H1 (cell line): ENCODE data around the gene SCP2. TPM values are rescaled to one million over a fixed set of nuclear protein-coding genes. Genes with fewer than 3 reads are reported as not detected.

ENCODE experiments used
- CTCF ChIA-PET: fragments of 300-600 bp; sonication (Branson Sonifier 250); formaldehyde crosslinking; loops from one replicate; lab custom pipeline; 2021; ENCODE audit not compliant: partially characterized antibody; lab: Charles Lee
- POLR2A ChIA-PET: fragments of 300-600 bp; sonication (Branson Sonifier 250); formaldehyde crosslinking; loops from one replicate; lab custom pipeline; 2021; ENCODE audit warnings: inconsistent platforms; ENCODE audit not compliant: partially characterized antibody; lab: Charles Lee
- DNase-seq, 2 experiments: peaks; one replicate each; pipeline versions ENCODE4 v3.0.0 to v3.0.0-alpha.2; 2010 to 2022; ENCODE audit warnings: low spot score in 2 of 2, low read depth in 1 of 2, mixed read lengths in 1 of 2
- FAIRE-seq: peaks from 2 replicates; lab custom pipeline; 2011; peaks lifted over from hg19 to GRCh38; lab: Jason Lieb, UNC
- H2AFZ ChIP-seq: 2 replicates; pipeline ENCODE4 v1.8.1; 2012; ENCODE audit warnings: low read length, inconsistent platforms
- H2AK5ac ChIP-seq: 2 replicates; pipeline ENCODE4 v1.6.1; 2013; ENCODE audit warnings: low read depth, low read length
- H2BK120ac ChIP-seq: replicated peaks from 2 replicates; pipeline ENCODE3; 2013; ENCODE audit warnings: low read depth, low read length, inconsistent platforms
- H2BK12ac ChIP-seq: 2 replicates; pipeline ENCODE4 v1.6.1; 2013; ENCODE audit warnings: low read depth, low read length
- H2BK15ac ChIP-seq: 2 replicates; pipeline ENCODE4 v1.6.1; 2013; ENCODE audit warnings: low read length
- H2BK20ac ChIP-seq: 2 replicates; pipeline ENCODE4 v1.6.1; 2013; ENCODE audit warnings: low read length
- H2BK5ac ChIP-seq: 2 replicates; pipeline ENCODE4 v1.6.1; 2013; ENCODE audit warnings: low read depth, low read length
- H3K14ac ChIP-seq: 2 replicates; pipeline ENCODE4 v1.6.1; 2013; ENCODE audit warnings: inconsistent platforms; ENCODE audit not compliant: insufficient read length
- H3K18ac ChIP-seq: 2 replicates; pipeline ENCODE4 v1.6.1; 2013; ENCODE audit warnings: low read length; ENCODE audit errors: extremely low read depth
- H3K23ac ChIP-seq: 2 replicates; pipeline ENCODE4 v1.6.1; 2013; ENCODE audit warnings: inconsistent platforms; ENCODE audit not compliant: insufficient read length
- H3K23me2 ChIP-seq: 2 replicates; pipeline ENCODE4 v1.6.1; 2013; ENCODE audit warnings: low read depth, low read length
- H3K27ac ChIP-seq: 2 replicates; pipeline ENCODE4 v1.6.1; 2011; ENCODE audit warnings: low read depth, low read length, inconsistent platforms
- H3K27me3 ChIP-seq, 4 experiments: replicated peaks in 1 of 4; 1 replicate in 1 of 4; 2 replicates in 3 of 4; pipeline versions ENCODE4 v1.6.1 to v1.8.1; 2011 to 2013; ENCODE audit warnings: low read length in 3 of 4, mild to moderate bottlenecking in 3 of 4, inconsistent platforms in 2 of 4, mixed read lengths in 2 of 4, moderate library complexity in 1 of 4; ENCODE audit not compliant: control insufficient read depth in 3 of 4, insufficient read depth in 3 of 4; ENCODE audit errors: extremely low read depth in 1 of 4
- H3K36me3 ChIP-seq, 4 experiments: 2 replicates each; pipeline versions ENCODE4 v1.6.1 to v1.8.1; 2011 to 2013; ENCODE audit warnings: mild to moderate bottlenecking in 4 of 4, low read length in 3 of 4, moderate library complexity in 2 of 4, control low read depth in 1 of 4, inconsistent platforms in 1 of 4; ENCODE audit not compliant: insufficient read depth in 4 of 4, control insufficient read depth in 2 of 4
- H3K4ac ChIP-seq: replicated peaks from 2 replicates; pipeline ENCODE3; 2013; ENCODE audit warnings: low read length, low read depth, mixed read lengths, inconsistent platforms; ENCODE audit not compliant: insufficient read length
- H3K4me1 ChIP-seq, 4 experiments: replicated peaks in 1 of 4; 1 replicate in 1 of 4; 2 replicates in 3 of 4; pipeline versions ENCODE4 v1.6.1 to v1.8.1; 2011 to 2013; ENCODE audit warnings: low read length in 3 of 4, inconsistent platforms in 2 of 4, mixed read lengths in 1 of 4; ENCODE audit not compliant: insufficient read depth in 4 of 4, control insufficient read depth in 3 of 4
- H3K4me2 ChIP-seq, 2 experiments: 2 replicates each; pipeline versions ENCODE4 v1.6.1 to v1.8.1; 2011 to 2013; ENCODE audit warnings: low read depth in 2 of 2, low read length in 2 of 2, control low read depth in 1 of 2, inconsistent platforms in 1 of 2, mild to moderate bottlenecking in 1 of 2; ENCODE audit not compliant: insufficient read depth in 1 of 2
- H3K4me3 ChIP-seq, 4 experiments: fragments of 200-600, 300-600 bp in 1 of 4; sonication (generic), shearing (Covaris generic), sonication (Bioruptor Twin) in 1 of 4; 2 replicates each; pipeline versions ENCODE4 v1.5.1 to v1.8.1; 2011 to 2016; ENCODE audit warnings: low read length in 4 of 4, low read depth in 3 of 4, control low read depth in 2 of 4, inconsistent platforms in 2 of 4, mild to moderate bottlenecking in 2 of 4, mixed read lengths in 1 of 4, moderate library complexity in 1 of 4; ENCODE audit not compliant: insufficient read depth in 2 of 4; ENCODE audit errors: extremely low read depth in 1 of 4
- H3K56ac ChIP-seq: replicated peaks from 2 replicates; pipeline ENCODE3; 2013; ENCODE audit warnings: low read depth, mild to moderate bottlenecking, mixed read lengths, low read length, inconsistent platforms; ENCODE audit not compliant: insufficient read length
- H3K79me1 ChIP-seq: 2 replicates; pipeline ENCODE4 v1.6.1; 2013; ENCODE audit warnings: low read depth, low read length, control low read depth
- H3K79me2 ChIP-seq, 2 experiments: 2 replicates each; pipeline versions ENCODE4 v1.6.1 to v1.8.1; 2012 to 2013; ENCODE audit warnings: low read length in 2 of 2, mild to moderate bottlenecking in 2 of 2, inconsistent platforms in 1 of 2; ENCODE audit not compliant: insufficient read depth in 2 of 2, control insufficient read depth in 1 of 2
- H3K9ac ChIP-seq, 4 experiments: replicated peaks in 1 of 4; 1 replicate in 1 of 4; 2 replicates in 3 of 4; pipeline versions ENCODE4 v1.6.1 to v1.8.1; 2011 to 2013; ENCODE audit warnings: low read depth in 3 of 4, low read length in 3 of 4, control low read depth in 2 of 4, mild to moderate bottlenecking in 2 of 4, moderate library complexity in 2 of 4, inconsistent platforms in 1 of 4; ENCODE audit errors: extremely low read depth in 1 of 4
- H3K9me3 ChIP-seq, 2 experiments: 2 replicates each; pipeline versions ENCODE4 v1.6.1 to v1.8.1; 2012 to 2013; ENCODE audit warnings: mild to moderate bottlenecking in 2 of 2, moderate library complexity in 2 of 2, control low read depth in 1 of 2, inconsistent platforms in 1 of 2, low read depth in 1 of 2, low read length in 1 of 2, mixed read lengths in 1 of 2; ENCODE audit not compliant: insufficient read depth in 2 of 2
- H4K20me1 ChIP-seq, 2 experiments: replicated peaks in 1 of 2; 2 replicates each; pipeline versions ENCODE3 to v1.8.1; 2011 to 2013; ENCODE audit warnings: inconsistent platforms in 2 of 2, low read length in 2 of 2, mild to moderate bottlenecking in 1 of 2; ENCODE audit not compliant: insufficient read depth in 2 of 2, control insufficient read depth in 1 of 2
- H4K5ac ChIP-seq: 2 replicates; pipeline ENCODE4 v1.6.1; 2013; ENCODE audit warnings: low read length, low read depth, mixed read lengths, inconsistent platforms; ENCODE audit not compliant: insufficient read length
- H4K8ac ChIP-seq: 2 replicates; pipeline ENCODE4 v1.8.0; 2013; ENCODE audit warnings: mild to moderate bottlenecking, moderate library complexity, low read length, inconsistent platforms; ENCODE audit not compliant: insufficient read depth; ENCODE audit errors: extremely low read depth
- H4K91ac ChIP-seq: replicated peaks from 2 replicates; pipeline ENCODE3; 2013; ENCODE audit warnings: low read length, mixed read lengths, inconsistent platforms; ENCODE audit not compliant: insufficient read length
- BACH1 ChIP-seq: IDR thresholded peaks from 2 replicates; pipeline ENCODE4 v1.6.1; 2012; ENCODE audit warnings: low read length, improper control_type of control experiment
- CREB1 ChIP-seq: IDR thresholded peaks from 2 replicates; pipeline ENCODE4 v1.6.1; 2012; ENCODE audit warnings: inconsistent platforms
- CTBP2 ChIP-seq: IDR thresholded peaks from 2 replicates; pipeline ENCODE4 v1.7.0; 2011; ENCODE audit warnings: borderline replicate concordance, mild to moderate bottlenecking, moderate library complexity, mixed read lengths, low read length; ENCODE audit not compliant: insufficient read depth, insufficient read length
- JUND ChIP-seq: IDR thresholded peaks from 2 replicates; pipeline ENCODE4 v1.6.1; 2011; ENCODE audit warnings: mild to moderate bottlenecking, improper control_type of control experiment, low read length
- MAFK ChIP-seq: IDR thresholded peaks from 2 replicates; pipeline ENCODE4 v1.6.1; 2012; ENCODE audit warnings: low read depth, mild to moderate bottlenecking, improper control_type of control experiment, low read length
- NANOG ChIP-seq: IDR thresholded peaks from 2 replicates; pipeline ENCODE4 v1.6.1; 2011; ENCODE audit warnings: low read length, low read depth, mild to moderate bottlenecking, inconsistent platforms; ENCODE audit not compliant: insufficient read depth, poor library complexity, severe bottlenecking
- RBBP5 ChIP-seq: IDR thresholded peaks from 2 replicates; pipeline ENCODE4 v1.7.1; 2012; ENCODE audit warnings: low read depth, mild to moderate bottlenecking, inconsistent platforms, low read length, moderate library complexity, borderline replicate concordance
- RFX5 ChIP-seq: IDR thresholded peaks from 2 replicates; pipeline ENCODE4 v1.6.1; 2011; ENCODE audit warnings: low read depth, low read length, improper control_type of control experiment, borderline replicate concordance
- SAP30 ChIP-seq: fragments of 300-600 bp; sonication (generic); IDR thresholded peaks from 2 replicates; pipeline ENCODE4 v1.7.1; 2012; ENCODE audit warnings: low read length, moderate library complexity, mild to moderate bottlenecking, inconsistent platforms; ENCODE audit not compliant: insufficient read depth, insufficient replicate concordance
- SIRT6 ChIP-seq: IDR thresholded peaks from one replicate; pipeline ENCODE4 v1.7.1; 2012; ENCODE audit warnings: low read length, inconsistent platforms
- SP1 ChIP-seq: IDR thresholded peaks from 2 replicates; pipeline ENCODE4 v1.6.1; 2011; ENCODE audit warnings: low read depth, low read length
- SRF ChIP-seq: IDR thresholded peaks from 2 replicates; pipeline ENCODE4 v1.6.1; 2011; ENCODE audit warnings: mild to moderate bottlenecking, low read depth, low read length, moderate library complexity
- TEAD4 ChIP-seq: IDR thresholded peaks from 2 replicates; pipeline ENCODE4 v1.6.1; 2012; ENCODE audit warnings: low read depth, low read length, inconsistent platforms, mixed read lengths
- WGBS, 2 experiments: shearing (Covaris generic) in 1 of 2; methylation state at CpG; one replicate each; pipeline versions ENCODE4 v1.1.6 to v1.1.7; 2013 to 2015; ENCODE audit warnings: low lambda C conversion rate in 2 of 2, mixed read lengths in 2 of 2, inconsistent platforms in 1 of 2, low coverage in 1 of 2, missing lambda C conversion rate in 1 of 2; ENCODE audit not compliant: insufficient replicate concordance in 2 of 2, insufficient coverage in 1 of 2, insufficient read length in 1 of 2; ENCODE audit errors: extremely low coverage in 1 of 2, missing lambda C conversion rate in 1 of 2; 5-methylcytosine and 5-hydroxymethylcytosine counted together
- polyA plus RNA-seq, 7 experiments: library from polyadenylated mRNA; depleted of rRNA in 3 of 7; stranded (reverse) in 5 of 7; unstranded in 2 of 7; fragments of >200 nt in 5 of 7; fragments of 200-250 nt in 2 of 7; gene quantifications; 1 replicate in 5 of 7; 2 replicates in 1 of 7; 4 replicates in 1 of 7; pipeline versions ENCODE4 v1.2.1 to v1.2.3, GENCODE V29; 2011 to 2013; ENCODE audit warnings: missing spikeins in 2 of 7, mixed read lengths in 2 of 7
- total RNA-seq: library from RNA; stranded (reverse); fragmentation: NEBNext Ultra II Directional; extraction: Animal tissue kit (Norgen Biotek cat#: 25700); gene quantifications from 2 replicates; pipeline ENCODE4 v1.2.1, GENCODE V29; 2021

The SCP2 gene
- total and polyA plus RNA-seq, 2 of the 8 experiments (the other 6 are each of a cell fraction or from before 2014, with no cell fraction given): 20.9 to 54.3 TPM

DNA sequence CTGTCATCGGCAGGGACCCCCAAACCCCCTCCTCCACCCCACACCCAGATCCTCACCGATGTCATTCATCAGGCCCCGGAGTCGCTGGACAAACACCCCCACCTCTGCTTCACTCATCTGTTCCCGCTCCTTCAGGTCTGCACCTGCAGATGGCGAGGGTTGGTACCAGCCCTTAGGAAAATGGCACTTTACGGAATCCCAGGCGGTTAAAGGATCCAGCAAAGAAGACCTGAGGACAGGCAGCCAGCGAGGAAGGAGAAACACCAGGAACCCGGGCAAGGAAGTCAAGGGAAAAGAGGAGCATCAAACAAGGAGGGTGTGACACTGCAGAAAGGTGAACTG is 19.3 kb upstream of the SCP2 start:
- no peak for TF ChIP-seq NANOG
- TF ChIP-seq CTBP2: no peak
- no peak for TF ChIP-seq SAP30
- TF ChIP-seq TEAD4: no peak
- no peak for TF ChIP-seq SIRT6
- no peak for TF ChIP-seq SRF
- no peak for TF ChIP-seq CREB1
- TF ChIP-seq BACH1: no peak
- no peak for TF ChIP-seq SP1
- no peak for TF ChIP-seq RFX5
- TF ChIP-seq MAFK: no peak
- no peak for TF ChIP-seq RBBP5
- no peak for TF ChIP-seq JUND
- peaks cover 0 to 8% (median 3%) of the 10 kb centered on the region in 4 experiments; a peak in 6 of 7 replicates for H3K4me1 ChIP-seq
- H2BK5ac ChIP-seq: no peak overlapping the region
- H3K14ac ChIP-seq: no peak overlapping the region
- no peak overlapping the region for H2AFZ ChIP-seq
- H4K5ac ChIP-seq: no peak overlapping the region
- no peak overlapping the region for H3K4me3 ChIP-seq
- DNase-seq: no peak
- no peaks in the 10 kb centered on the region for H3K9me3 ChIP-seq
- CTCF ChIA-PET: no interaction called here
- H3K18ac ChIP-seq: no peak overlapping the region
- no peaks in the 10 kb centered on the region for H3K79me1 ChIP-seq
- H3K56ac ChIP-seq: no peak overlapping the region
- H2BK15ac ChIP-seq: no peak overlapping the region
- H3K23ac ChIP-seq: no peak overlapping the region
- H3K4ac ChIP-seq: no peak overlapping the region
- POLR2A ChIA-PET: no interaction called here
- H2AK5ac ChIP-seq: no peak overlapping the region
- no peak overlapping the region for H3K27ac ChIP-seq
- H3K4me2 ChIP-seq: no peak overlapping the region
- 94% methylated on average over 9 of the region's 10 CpGs; no CpG with 5 or more reads in 1 of the 2 experiments for WGBS, 2 experiments
- no peaks in the 10 kb centered on the region; a peak in 1 of 8 replicates for H3K36me3 ChIP-seq
- H4K91ac ChIP-seq: no peak overlapping the region
- H3K27me3 ChIP-seq: no peaks in the 10 kb centered on the region
- no peaks in the 10 kb centered on the region for H3K23me2 ChIP-seq
- H2BK20ac ChIP-seq: no peak overlapping the region
- no peak overlapping the region; the same call in 1 of the 2 replicates for H4K8ac ChIP-seq
- H2BK120ac ChIP-seq: no peak overlapping the region
- H3K9ac ChIP-seq: no peak overlapping the region
- H2BK12ac ChIP-seq: no peak overlapping the region
- no peaks in the 10 kb centered on the region for H4K20me1 ChIP-seq
- no peak for FAIRE-seq
- no peaks in the 10 kb centered on the region for H3K79me2 ChIP-seq
